NCI-H187 (cell line): ENCODE data around the gene TNFRSF11A.

Source experiments
- DNase-seq, 2 experiments: peaks; one replicate each; lab custom pipeline; 2025; lab: John Stamatoyannopoulos, UW

The TNFRSF11A gene

GRCh38 chr18:62384068-62384467 is 59.0 kb downstream of the TNFRSF11A start:
- no peak for DNase-seq

DNA sequence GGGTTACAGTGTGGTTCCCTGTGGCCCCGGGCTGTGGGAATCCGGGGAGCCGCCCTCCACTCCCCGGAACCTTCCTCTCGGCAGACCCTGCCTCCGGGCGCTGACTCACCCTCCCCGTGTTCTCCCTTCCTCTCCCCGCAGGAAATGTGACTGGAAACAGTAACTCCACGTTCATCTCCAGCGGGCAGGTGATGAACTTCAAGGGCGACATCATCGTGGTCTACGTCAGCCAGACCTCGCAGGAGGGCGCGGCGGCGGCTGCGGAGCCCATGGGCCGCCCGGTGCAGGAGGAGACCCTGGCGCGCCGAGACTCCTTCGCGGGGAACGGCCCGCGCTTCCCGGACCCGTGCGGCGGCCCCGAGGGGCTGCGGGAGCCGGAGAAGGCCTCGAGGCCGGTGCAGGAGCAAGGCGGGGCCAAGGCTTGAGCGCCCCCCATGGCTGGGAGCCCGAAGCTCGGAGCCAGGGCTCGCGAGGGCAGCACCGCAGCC is 59.5 kb downstream of the TNFRSF11A start:
- no peak for DNase-seq

- DNase-seq = no peak
These were observed 61.0 kb downstream of the TNFRSF11A start for GRCh38 chr18:62386091-62386490.

- DNase-seq = no peak
These were observed 61.5 kb downstream of the TNFRSF11A start for GRCh38 chr18:62386601-62387000.

DNA sequence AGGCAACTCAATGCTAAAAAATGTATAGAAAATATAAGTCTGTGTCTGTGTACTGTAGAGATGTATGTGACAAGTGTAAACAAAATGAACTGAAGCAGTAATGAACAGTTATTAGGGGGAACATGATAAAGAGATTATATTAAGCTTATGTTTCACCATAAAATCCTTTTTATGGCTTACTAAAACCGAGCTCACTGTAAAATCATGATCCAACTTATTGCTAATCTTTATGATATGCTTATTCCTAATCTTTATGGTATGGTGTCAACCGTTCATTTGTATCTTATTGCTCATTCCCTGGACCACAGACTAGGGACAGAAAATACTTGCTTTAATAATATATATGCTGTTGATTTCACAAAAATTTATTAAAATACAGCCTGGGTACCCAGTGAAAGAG is 62.1 kb downstream of the TNFRSF11A start:
- DNase-seq = no peak

- DNase-seq = no peak
These were observed 64.0 kb downstream of the TNFRSF11A start for GRCh38 chr18:62388855-62389760.

DNA sequence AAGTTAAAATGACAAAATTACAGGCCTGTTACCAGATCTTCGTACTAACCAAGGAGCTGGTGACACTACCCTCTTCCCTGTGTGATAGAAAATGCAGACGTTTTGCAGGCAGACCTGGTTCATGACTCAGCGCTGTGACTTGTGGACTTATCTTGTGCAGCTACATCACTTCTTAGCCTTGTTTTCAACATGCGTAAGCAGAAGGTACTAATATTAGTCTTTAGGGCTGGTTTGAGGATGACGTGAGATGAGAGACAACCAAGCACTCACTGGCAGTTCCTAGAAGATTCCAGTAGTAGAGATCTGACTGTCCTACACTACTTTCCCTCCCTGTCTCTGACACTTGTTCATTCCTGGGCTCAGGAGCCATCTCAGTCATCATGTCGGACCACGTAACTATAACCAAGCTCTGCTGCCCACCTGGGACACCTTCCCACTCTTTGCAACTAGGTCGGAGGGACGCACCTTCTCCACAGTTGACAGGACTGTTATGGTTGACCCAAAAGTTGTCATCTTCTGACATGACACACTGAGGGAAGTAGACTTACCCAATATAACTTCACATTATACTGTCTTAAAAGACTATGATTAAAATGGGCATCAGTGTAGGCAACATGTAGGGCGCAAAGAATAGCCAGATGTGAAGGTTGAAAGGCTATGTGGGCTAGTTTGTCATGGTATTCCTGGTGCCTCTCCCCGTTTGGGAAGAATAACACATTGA is 64.8 kb downstream of the TNFRSF11A start:
- DNase-seq = no peak

- no peak for DNase-seq
These were observed 69.1 kb downstream of the TNFRSF11A start for GRCh38 chr18:62394006-62394763.

- DNase-seq = no peak
These were observed 71.3 kb downstream of the TNFRSF11A start for GRCh38 chr18:62396381-62396780.

DNA sequence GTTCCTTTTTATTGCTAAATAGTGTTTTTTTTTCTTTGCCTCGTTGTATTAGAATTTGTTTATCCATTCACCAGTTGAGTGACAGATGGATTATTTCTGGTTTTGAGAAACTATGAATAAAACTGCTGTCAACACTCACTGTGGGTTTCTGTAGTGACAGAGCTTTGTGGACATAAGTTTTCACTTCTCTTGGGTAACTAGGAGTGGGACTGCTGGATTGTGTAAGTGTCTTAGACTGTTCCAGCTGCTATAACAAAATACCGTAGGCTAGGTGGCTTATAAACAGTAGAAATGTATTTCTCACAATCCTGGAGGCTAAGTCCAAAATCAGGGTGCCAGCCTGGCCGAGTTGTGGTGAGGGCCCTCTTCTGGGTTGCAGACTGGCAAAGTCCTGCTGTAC is 71.9 kb downstream of the TNFRSF11A start:
- DNase-seq = no peak

GRCh38 chr18:62398291-62398690 is 73.2 kb downstream of the TNFRSF11A start:
- no peak for DNase-seq

DNA sequence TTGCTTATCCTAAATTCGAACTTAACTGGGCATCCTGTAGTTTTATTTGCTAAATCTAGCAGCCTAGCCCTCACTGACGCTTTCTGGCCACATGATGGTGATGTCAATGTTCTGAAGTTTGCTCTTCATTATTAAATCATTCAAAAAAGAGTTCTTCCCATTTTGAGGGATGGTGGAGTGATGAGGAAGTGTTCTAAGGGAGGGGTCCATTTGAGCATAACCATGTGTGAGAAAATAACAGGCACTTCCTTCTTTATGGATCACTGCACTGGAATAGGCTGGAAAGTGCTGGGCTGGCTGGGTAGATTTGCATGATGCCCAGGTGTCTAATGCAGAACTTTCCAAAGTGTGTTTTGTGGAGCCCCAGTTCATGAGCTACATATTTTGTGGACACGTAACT is 74.2 kb downstream of the TNFRSF11A start:
- no peak for DNase-seq

- peak in 1 of 2 experiments; percentile 17 for DNase-seq
These were observed 74.7 kb downstream of the TNFRSF11A start for GRCh38 chr18:62399781-62400308.

DNA sequence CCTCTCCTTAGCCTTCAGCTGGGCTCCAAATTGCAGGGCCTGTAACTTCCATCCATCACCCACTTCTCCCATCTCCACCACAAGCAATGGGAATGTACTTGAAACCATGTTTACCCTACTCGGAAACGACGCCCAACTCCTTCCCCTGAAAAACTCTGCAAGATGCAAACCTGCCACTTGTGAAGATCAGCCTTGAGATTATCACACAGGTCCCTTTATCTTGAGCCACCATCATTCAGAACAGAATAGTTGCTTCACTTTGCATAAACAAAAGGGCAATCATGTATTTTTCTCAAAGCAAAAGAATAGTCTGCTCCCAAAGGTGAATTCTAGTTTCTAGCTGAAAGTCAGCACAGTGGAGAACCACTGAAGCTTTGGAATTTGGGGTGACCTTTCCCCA is 75.8 kb downstream of the TNFRSF11A start:
- DNase-seq = no peak

DNA sequence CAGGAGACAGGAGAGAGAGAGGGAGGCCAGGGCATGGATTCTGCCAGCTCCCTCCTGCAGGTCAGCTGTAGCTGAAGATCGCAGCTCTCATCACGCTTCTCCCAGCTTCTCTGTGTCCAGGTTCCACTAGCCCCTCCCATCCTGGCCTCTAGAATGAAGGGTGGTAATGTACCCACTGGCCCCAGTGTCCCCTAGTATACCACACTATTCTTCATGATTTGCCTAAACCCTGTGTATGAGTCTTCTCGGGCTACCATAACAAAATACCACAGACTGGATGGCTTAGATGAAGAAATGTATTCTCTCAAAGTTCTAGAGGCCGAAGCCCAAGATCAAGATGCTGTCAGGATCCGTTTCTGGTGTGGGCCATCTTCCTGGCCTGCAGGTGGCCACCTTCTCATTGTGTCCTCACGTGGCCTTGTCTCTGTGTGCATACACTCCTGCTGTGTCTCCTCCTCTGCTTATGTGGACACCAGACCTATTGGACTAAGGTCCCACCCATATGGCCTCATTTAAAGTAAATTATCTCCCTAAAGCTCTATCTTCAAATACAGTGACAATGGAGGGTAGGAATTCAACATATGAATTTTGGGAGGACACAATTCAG is 77.3 kb downstream of the TNFRSF11A start:
- DNase-seq = no peak

DNA sequence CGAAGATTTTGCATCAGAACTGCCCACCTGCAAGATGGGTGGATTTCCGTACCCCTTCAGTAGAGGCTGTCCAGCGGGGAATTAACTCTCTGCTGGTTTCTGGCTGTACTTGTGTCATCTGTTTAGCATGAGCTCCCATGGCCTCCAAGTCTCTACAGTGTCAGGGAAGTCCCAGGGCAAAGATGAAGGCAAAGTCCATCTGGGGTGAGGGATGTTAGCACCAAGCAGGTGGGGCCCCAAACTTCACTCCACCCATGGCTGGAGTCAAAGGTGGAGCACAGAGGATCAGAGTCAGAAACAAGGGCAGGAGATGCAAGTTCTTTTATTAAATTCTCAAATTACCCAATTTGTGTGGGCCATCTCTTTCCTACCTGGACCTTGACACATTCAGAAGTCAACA is 78.0 kb downstream of the TNFRSF11A start:
- no peak for DNase-seq

DNA sequence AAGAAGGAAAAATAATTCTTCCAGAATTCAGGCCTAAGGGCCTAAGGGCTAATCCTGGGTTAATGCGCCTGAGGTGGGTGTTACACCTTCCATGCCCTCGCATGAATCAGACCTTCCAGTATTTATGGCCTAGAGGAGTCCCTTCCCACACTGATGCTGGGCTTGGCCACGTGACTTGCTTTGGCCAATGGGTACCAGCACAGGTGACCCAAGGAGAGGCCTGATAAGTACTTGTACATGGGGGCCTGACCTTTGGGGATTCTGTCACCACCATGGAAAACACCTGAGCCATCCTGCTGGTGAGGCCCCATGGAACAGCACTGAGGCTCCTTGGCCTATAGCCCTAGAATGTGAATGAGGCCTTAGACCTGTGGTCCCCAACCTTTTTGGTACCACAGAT is 79.8 kb downstream of the TNFRSF11A start:
- no peak for DNase-seq

GRCh38 chr18:62407660-62408059 is 82.5 kb downstream of the TNFRSF11A start:
- DNase-seq = no peak

GRCh38 chr18:62409821-62410220 is 84.7 kb downstream of the TNFRSF11A start:
- DNase-seq = no peak

GRCh38 chr18:62412231-62412979 is 87.3 kb downstream of the TNFRSF11A start:
- DNase-seq = no peak

- no peak for DNase-seq
These were observed 88.1 kb downstream of the TNFRSF11A start for GRCh38 chr18:62413206-62413605.
